Ureter (tissue), 1 donor: ENCODE data around the gene SLC35B2. TPM values are rescaled to one million over a fixed set of nuclear protein-coding genes. Genes with fewer than 3 reads are reported as not detected.

ENCODE experiments used
- DNase-seq: peaks from one replicate; pipeline ENCODE4 v3.0.0-alpha.2; 2020; ENCODE audit warnings: low spot score
- total RNA-seq: library from RNA; stranded (reverse); gene quantifications from one replicate; pipeline ENCODE4 v1.2.4, GENCODE V29; 2023
- donor health status: DM: yes; HTN: yes; CAD: no.

Gene SLC35B2
- total RNA-seq, 1 donor from 2014 or later, result 33.6 TPM

GRCh38 chr6:44285552-44286284 is 28.4 kb upstream of the SLC35B2 start:
- no peak for DNase-seq

DNA sequence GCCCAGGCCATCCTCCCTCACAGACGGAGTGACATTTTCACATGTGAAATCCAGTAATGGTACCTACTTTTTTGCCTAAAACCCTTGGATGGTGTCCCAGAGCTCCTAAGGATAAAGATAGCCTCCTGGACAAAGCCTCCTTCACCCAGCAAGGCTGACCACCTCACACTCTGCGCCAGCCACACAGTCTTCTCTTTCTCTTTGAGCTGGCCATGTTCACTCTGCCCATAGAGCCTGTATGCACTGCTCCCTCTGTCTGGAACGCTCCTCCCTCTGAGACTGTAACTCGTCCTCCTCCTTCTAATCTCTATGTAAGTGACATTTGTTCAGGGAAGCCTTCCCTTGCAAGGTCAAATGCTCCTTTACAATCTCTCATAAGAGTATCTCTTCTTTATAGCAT is 27.5 kb upstream of the SLC35B2 start:
- no peak for DNase-seq

DNA sequence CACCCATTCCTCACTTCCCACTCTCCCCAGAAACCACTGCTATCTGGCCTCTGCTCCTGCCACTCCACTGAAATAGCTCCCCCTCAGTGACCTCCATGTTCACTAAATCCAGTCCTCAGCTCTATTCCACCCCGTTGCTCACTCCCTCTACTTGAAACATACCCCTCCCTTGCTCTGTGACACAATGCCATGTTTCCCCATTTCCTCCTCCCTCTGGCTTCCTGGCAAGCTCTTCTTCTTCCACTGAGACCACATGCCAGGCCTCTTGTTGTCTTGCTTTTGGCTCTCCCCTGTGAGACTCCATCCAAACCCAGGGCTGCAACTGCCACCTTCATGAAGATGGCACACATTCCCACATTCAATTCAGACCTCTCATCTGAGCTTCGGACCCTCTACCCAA is 26.8 kb upstream of the SLC35B2 start:
- DNase-seq, result no peak

GRCh38 chr6:44278774-44279697 is 21.7 kb upstream of the SLC35B2 start:
- DNase-seq, result no peak

- no peak for DNase-seq
Measured at GRCh38 chr6:44278315-44278714, 21.0 kb upstream of the SLC35B2 start.

GRCh38 chr6:44277763-44278162 is 20.4 kb upstream of the SLC35B2 start:
- DNase-seq, result no peak

GRCh38 chr6:44276667-44277640 is 19.6 kb upstream of the SLC35B2 start:
- no peak for DNase-seq

- no peak for DNase-seq
Measured at GRCh38 chr6:44275749-44276648, 18.7 kb upstream of the SLC35B2 start.

DNA sequence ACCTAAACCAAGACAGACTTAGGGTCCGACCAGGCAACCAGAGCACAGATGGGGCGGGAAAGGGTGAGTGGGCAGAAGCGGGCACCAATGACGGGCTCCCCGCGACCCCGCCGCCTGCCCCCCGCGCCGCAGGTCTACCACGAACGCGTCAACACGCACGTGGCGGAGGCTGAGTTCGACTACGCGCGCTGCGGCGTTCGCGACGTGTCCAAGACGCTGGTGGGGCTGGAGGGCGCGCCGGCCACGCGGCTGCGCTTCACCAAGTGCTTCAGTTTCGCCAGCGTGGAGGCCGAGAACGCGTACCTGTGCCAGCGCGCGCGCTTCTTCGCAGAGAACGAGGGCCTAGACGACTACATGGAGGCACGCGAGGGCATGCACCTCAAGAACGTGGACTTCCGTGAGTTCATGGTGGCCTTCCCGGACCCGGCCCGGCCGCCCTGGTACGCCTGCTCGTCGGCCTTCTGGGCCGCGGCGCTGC is 18.0 kb upstream of the SLC35B2 start:
- DNase-seq, result no peak

GRCh38 chr6:44273617-44274016 is 16.3 kb upstream of the SLC35B2 start:
- DNase-seq, result no peak

GRCh38 chr6:44272999-44273566 is 15.8 kb upstream of the SLC35B2 start:
- DNase-seq, result no peak

- no peak for DNase-seq
Measured at GRCh38 chr6:44272529-44272928, 15.2 kb upstream of the SLC35B2 start.

DNA sequence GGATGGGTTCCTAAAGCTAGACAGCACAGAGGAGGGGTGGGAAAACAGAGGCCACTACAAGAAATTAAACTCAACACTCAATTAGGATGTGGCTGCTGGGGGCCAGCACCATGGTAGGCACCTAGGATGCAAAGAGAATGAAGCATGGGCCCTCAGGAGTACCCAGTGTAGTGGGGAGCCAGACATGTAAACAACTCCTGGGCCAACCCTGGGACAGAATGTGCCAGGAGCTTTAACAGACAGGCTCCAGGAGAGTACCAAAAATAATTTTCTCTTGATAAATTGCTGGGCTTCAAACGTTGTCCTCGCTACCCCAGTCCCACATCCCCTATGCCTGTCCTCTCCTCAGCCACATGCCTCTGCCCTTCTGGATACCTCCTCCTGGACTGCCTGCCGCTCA is 14.6 kb upstream of the SLC35B2 start:
- no peak for DNase-seq

DNA sequence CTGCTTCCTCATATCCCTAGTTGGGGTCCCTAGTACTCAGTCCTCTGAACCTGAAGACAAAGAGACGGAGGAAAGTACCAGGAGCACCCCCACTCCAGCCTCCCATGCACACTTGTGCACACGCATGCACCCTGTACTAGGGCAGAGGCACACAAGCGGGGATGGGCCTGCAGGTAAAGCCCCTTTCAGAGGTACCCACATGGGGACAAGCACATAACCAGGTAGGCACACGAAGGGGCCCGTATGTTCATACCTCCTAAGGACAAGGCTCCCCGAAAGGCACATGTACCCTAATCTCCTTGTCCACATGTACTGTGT is 14.0 kb upstream of the SLC35B2 start:
- DNase-seq, result no peak

DNA sequence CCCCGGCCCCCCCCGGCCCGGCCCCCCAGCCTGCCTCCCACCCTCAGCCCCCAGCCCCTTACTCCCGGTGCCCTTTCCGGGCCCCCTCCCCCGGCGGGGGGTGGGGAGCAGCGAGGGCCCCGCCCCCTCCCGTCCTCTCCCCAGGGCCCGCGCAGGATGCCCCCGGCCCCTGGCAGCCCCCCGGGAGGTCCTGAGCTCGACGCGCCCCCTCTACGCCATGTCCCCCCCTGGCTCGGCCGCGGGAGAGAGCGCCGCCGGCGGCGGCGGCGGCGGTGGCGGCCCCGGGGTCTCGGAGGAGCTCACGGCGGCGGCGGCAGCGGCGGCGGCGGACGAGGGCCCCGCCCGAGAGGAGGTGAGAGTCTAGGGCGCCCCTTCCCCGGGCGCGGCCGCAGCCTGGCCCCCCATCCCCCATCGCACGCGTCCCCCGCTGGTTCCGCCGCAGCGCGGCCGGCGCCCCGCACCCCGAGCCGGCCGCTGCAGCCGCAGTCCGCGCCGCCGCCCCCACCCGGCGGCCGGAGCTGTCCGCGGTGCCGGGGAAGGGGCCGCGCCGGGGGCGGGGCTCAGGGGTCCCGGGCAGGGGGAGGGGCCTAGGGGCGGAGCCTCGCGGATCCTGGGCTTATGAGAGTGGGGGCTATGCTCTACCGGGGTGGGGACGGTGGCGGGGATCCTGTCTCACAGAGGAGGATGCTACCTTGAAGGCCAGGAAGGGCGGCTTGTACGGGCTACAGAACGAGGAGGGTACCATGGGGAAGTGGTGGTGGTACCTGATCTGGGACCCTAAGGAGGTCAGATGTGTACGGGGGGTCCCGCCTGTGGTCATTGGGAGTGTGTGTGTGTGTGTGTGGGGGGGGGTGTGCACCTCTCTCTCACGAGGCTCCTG is 13.4 kb upstream of the SLC35B2 start:
- DNase-seq, result no peak

GRCh38 chr6:44269921-44270525 is 12.7 kb upstream of the SLC35B2 start, which contains the start of gene TMEM151B:
TSS of gene TMEM151B (plus strand) at chr6:44270450. CDS start at chr6:44270743, 293 bp downstream.
- no peak for DNase-seq

- no peak for DNase-seq
Measured at GRCh38 chr6:44269178-44269920, 12.0 kb upstream of the SLC35B2 start.

DNA sequence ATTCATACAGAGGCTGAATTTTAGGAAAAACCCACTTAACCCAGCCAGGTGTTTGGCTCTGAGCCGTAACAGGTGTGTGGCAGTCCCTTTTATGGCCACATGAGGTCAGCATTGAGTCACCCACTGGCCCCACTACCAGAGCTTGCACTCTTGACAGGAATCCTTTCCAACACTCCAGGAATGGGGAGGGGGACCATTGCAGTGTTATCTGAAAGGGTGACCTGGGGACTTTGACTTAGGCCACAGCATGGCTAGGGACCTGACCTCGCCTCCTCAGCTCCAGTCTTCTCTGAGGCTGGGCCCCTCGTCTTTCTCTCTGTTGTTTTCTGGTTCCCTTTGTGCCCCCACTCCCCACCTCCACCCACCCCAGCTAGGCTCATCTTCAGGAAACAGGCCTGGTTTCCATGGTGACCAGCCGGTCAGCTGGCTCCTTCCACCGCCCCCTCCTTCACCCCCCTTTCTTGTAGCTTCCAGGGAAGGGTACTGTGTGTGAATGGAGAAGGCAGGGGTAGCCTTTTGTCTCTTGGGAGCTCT is 10.8 kb upstream of the SLC35B2 start:
- no peak for DNase-seq
